ENCODE results near the gene DCLK2.

The DCLK2 gene

DNA sequence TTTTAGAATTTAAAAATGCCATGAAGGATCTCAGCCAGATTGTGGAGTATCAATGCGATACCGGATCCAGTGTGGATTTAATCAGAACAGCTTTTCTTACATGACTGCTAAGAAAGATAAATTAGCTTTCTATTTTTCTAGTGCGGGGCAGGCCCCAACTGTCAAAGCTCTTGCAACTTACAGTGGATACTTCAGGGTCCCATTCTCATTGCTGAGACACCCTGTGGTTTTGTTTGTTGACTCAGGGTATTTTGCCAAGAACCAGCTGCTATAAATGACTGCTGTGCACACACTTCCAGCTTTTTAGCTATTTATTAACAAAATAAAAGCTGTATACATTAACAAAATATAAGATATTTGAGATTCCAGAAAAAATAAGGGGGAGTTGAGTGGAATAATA is 166.4 kb downstream of the DCLK2 start:
- DNase-seq, result peak; percentile 72

DNA sequence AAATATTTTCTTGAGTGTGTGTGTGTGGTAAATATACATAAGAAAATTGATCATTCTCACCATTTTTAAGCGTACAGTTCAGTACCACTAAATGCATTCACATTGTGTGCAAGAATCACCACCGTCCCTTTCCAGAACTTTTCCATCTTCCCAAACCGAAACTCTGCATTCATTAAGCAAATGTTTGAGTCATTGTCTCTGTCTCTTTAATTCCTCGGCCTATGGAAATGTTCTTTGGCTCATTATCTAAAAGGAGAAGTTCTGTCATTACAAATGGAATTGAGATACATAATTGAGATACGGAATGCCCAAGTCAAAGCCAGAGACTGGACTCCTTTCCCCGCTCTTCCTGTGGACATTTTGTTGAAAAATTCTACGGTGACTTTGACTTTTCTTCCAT is 168.9 kb downstream of the DCLK2 start:
- DNase-seq, result no peak

GRCh38 chr4:150248181-150248580 is 169.9 kb downstream of the DCLK2 start:
- no peak for DNase-seq

GRCh38 chr4:150250293-150250997 is 172.2 kb downstream of the DCLK2 start:
- DNase-seq, result no peak

DNA sequence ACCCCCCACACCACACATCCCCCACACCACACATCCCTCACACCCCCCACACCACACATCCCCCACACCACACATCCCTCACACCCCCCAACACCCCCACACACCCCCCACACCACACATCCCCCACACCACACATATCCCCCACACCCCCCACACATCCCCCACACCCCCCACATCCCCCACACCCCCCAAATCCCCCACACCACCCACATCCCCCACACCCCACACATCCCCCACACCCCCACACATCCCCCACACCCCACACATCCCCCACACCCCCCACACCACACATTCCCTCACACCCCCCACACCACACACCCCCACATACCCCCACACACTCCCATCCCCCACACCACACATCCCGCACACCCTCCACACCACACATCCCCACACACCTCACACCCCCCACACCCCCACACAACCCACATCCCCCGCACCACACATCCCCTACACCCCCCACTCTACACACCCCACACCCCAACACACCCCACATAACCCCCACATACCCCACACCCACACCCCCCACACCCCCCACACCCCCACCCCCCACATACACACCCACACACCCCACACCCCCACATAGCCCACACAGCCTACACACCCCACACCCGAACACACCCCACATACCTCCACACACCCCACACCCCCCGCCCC is 172.9 kb downstream of the DCLK2 start:
- DNase-seq, result no peak

DNA sequence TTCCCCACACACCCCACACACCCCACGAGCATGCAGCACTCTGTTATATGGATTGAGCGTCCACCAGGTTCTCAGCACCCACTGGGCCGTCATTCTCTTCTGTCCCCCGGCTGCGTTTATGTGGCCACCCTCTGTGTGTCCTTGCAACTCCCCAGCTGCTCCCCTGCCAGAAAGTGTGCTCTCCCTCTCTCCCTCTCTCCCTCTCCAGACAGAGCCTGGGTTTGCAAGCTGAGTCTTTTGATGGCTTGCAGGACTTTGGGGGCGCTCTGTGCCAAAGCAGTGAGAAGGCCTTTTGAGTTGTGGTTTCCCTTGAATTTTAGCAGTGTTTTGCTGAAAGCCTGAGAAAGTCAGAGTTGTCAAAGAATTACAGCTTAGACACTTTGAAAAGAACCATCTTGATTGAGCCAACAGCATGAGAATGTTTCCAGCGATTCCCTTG is 173.5 kb downstream of the DCLK2 start:
- no peak for DNase-seq

GRCh38 chr4:150252306-150252705 is 174.1 kb downstream of the DCLK2 start:
- DNase-seq, result no peak

GRCh38 chr4:150252741-150253140 is 174.5 kb downstream of the DCLK2 start:
- no peak for DNase-seq

DNA sequence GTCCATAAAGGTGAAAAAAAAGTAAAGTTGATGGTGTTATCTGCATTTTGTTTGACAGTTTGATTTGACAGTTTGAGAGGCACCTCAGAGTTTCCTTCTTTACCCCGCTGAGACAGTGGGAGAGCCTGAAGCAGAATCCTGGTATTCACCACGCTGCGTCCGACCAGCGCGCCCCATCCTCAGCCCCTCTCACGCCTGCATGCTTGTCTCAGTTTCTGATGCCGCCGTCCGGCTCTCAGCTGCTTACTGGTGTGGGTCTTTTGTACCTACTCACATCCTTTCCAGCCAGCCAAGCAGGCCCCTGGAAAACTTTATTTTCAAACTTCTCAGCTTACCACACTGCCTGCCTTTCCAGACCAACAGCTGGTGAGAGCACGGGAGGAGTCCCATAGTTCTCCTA is 175.2 kb downstream of the DCLK2 start:
- DNase-seq, result no peak

GRCh38 chr4:150253965-150254630 is 175.9 kb downstream of the DCLK2 start:
- no peak for DNase-seq

DNA sequence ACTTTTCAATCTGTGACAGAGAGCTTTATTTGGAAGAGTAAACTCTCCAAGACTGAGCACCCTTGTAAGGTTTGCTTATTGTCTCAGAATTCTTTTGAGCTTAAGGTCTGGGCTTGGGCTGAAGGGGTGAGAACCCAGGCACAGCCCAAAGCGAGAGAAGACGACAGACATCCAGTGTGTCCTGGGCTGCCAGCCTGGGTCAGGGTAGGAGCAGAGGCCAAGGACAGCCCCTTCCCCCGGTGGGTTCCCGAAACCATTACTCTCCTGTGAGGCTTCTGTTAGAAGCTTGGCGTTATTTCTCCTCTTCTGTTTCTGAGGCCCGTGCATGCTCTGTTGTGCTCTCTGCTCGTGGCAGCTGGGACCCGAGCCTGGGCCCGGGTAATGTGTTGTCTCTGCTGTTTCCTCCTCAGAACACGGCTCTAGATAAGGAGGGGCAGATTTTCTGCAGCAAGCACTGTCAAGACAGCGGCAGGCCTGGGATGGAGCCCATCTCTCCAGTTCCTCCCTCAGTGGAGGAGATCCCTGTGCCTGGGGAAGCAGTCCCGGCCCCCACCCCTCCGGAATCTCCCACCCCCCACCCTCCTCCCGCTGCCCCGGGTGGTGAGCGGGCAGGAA is 177.5 kb downstream of the DCLK2 start:
- DNase-seq, result no peak

- no peak for DNase-seq
These were observed 178.0 kb downstream of the DCLK2 start for GRCh38 chr4:150256225-150256620.

DNA sequence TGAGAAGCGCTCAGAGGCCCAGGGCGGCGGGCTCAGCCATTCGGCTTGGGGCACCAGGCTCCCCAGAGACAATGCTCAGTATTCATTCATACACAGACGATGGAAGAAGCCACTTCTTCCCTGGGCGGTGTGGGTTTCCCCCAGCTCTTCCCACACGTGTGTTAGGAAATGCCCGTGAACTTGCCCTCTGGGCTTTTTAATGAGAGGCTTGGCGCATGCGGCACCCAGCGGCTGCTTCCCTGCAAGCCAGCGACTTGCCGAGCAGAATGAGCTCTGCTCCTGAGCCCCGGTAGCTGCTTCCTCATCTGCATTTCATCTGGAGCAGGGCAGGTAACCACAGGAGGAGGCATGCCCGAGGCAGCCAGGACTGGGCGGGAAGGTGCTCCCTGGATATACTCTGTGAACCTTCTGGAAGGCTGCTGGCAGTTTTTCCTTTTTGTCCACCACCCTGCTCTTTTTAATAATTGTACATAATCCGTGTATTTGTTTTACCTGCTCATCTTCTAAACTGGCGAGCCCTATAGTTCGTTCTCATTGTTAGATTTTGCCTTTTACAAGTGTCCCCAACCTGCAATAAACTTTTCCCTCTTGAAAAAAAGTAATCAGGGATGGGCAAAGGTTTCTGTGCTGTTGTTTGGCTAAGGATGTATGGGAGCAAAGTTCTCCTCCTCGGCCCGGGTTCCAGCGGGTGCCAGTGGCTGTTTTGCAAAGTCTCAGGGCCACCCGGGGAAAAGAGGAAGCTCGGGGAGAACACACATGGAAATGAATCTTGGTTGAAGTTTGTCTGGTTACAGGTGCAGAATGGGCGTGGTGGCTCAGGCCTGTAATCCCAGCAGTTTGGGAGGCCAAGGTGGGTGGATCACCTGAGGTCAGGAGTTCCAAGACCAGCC is 178.8 kb downstream of the DCLK2 start:
- no peak for DNase-seq

GRCh38 chr4:150258569-150258968 is 180.3 kb downstream of the DCLK2 start:
- DNase-seq, result no peak

GRCh38 chr4:150259861-150260567 is 181.8 kb downstream of the DCLK2 start:
- DNase-seq, result no peak

DNA sequence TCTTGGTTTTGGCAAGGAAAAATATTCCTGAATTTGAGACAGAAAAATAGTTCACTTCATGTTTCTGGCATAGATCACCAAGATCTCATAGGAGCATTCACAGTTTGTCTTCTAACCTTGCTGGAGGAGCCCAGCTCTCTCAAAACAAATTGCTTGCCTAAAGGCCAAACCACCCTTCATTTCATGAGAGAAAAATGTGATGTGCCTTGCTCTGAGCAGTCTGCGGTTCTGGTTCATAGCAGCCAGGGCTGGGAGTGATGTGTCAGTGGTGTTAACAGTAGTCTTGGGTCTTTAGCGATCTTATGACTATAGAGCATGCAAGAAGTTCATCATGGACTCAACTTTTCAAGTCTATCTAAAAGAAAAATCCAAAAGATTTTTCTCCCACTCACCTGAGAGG is 183.3 kb downstream of the DCLK2 start:
- DNase-seq, result no peak

DNA sequence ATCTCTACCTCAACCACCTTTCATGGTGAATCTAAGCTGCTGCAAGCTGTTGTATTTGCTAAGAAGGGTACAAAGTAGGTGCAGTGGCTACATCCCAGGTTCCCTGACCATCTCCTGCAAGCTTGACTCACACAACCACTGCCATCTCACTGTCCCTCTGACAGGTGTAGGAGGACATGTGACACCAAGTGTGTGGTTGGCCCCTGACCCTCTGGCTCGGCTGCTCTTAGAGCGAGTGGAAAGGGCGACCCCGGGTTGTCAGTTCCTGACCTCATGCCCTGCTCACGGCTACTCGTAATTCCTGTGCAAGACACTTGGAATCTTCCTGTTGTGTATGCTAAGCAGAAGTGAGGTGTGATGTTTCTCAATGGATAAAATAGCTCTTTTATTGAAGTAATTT is 184.4 kb downstream of the DCLK2 start:
- no peak for DNase-seq

GRCh38 chr4:150264595-150265161 is 186.4 kb downstream of the DCLK2 start:
- no peak for DNase-seq

- DNase-seq, result no peak
These were observed 187.6 kb downstream of the DCLK2 start for GRCh38 chr4:150265806-150266205.

DNA sequence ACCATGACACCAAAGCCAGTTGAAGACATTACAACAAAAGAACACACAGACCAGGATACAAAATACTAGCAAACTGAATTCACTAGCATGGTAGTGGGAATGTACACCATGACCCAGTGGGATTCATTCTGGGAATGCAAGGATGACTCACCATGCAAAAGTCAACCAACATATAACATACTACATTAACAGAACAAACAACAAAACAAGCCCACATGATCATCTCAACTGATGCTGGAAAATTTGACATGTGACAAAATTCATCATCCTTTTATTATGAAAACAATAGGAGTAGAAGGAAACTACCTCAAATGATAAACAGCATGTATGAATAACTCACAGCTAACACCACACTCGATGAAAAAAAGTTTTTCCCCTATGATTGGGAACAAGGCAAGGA is 190.2 kb downstream of the DCLK2 start:
- no peak for DNase-seq

DNA sequence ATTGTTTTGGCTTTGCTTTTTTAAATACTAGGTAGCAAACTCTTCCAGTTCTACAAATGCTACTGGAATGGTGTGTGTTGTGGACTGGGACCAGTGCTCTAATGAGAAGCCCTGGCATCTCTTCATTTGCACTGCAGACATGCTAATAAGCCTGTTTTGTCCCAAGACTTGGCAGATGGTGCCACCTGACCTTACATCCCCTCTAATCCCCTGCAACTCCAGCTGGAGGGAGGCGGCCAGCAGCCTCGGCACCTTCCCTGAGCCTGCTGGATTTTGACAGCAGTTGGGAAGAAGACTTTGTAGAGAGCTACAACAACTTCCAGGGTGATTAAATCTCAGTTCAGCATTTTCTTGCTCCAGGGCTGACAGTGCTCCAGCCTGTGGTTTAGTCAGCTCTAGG is 200.0 kb downstream of the DCLK2 start:
- DNase-seq, result no peak

Measured in NCI-H446 treated with DMSO at 0.1 percent for 48 hours (cell line).